CD4-positive, alpha-beta T cell (primary cell): ENCODE measurements around the gene DROSHA. TPM values are rescaled to one million over a fixed set of nuclear protein-coding genes. Genes with fewer than 3 reads are reported as not detected.

ENCODE experiments used
- ATAC-seq: fragments of 200-7000 bp; cut with Tn5 transposase; one replicate; pipeline ENCODE4 v1.10.0; 2022; ENCODE audit warnings: mild to moderate bottlenecking; ENCODE audit not compliant: poor library complexity
- CTCF ChIA-PET: fragments of 350-600 bp; sonication (Branson Sonifier 250); formaldehyde crosslinking; loops from one replicate; lab custom pipeline; 2021; ENCODE audit warnings: antibody characterized with exemption, inconsistent platforms; lab: Charles Lee
- POLR2A ChIA-PET: fragments of 350-600 bp; sonication (Branson Sonifier 250); formaldehyde crosslinking; loops from one replicate; lab custom pipeline; 2021; ENCODE audit warnings: antibody characterized with exemption, inconsistent platforms; lab: Charles Lee
- DNase-seq, 14 experiments: peaks; one replicate each; pipeline ENCODE4 v3.0.0-alpha.2; 2013 to 2020; ENCODE audit warnings: mixed read lengths in 2 of 14
- H3K27ac ChIP-seq, 2 donors: one replicate each; pipeline versions ENCODE4 v1.5.1 to v1.7.0; 2013; ENCODE audit warnings: low read length in 2 of 2, low read depth in 1 of 2, mild to moderate bottlenecking in 1 of 2
- H3K27me3 ChIP-seq, 2 experiments: 1 replicate in 1 of 2; 2 replicates in 1 of 2; pipeline versions ENCODE4 v1.6.1 to v1.7.0; 2013; ENCODE audit warnings: low read length in 2 of 2, control low read depth in 1 of 2, mild to moderate bottlenecking in 1 of 2, moderate library complexity in 1 of 2; ENCODE audit not compliant: insufficient read depth in 2 of 2, control insufficient read depth in 1 of 2
- H3K36me3 ChIP-seq: one replicate; pipeline ENCODE4 v1.6.1; 2013; ENCODE audit warnings: low read length, control low read depth; ENCODE audit not compliant: insufficient read depth
- H3K4me1 ChIP-seq: one replicate; pipeline ENCODE4 v1.6.1; 2013; ENCODE audit warnings: low read length, control low read depth; ENCODE audit not compliant: insufficient read depth
- H3K4me3 ChIP-seq: one replicate; pipeline ENCODE4 v1.5.1; 2013; ENCODE audit warnings: mild to moderate bottlenecking, low read length, moderate library complexity
- H3K9me3 ChIP-seq, 2 experiments: 1 replicate in 1 of 2; 2 replicates in 1 of 2; pipeline versions ENCODE4 v1.6.1 to v1.7.0; 2013; ENCODE audit warnings: low read length in 2 of 2, mild to moderate bottlenecking in 2 of 2, control low read depth in 1 of 2, moderate library complexity in 1 of 2; ENCODE audit not compliant: control insufficient read depth in 1 of 2, insufficient read depth in 1 of 2
- H3K27ac Mint-ChIP-seq: one replicate; pipeline ENCODE4 v1.8.0; 2020; ENCODE audit warnings: mixed read lengths
- H3K27me3 Mint-ChIP-seq: one replicate; pipeline ENCODE4 v1.8.0; 2021; ENCODE audit warnings: mixed read lengths
- H3K36me3 Mint-ChIP-seq: one replicate; pipeline ENCODE4 v1.8.0; 2021; ENCODE audit warnings: low read depth, mixed read lengths
- H3K4me1 Mint-ChIP-seq: one replicate; pipeline ENCODE4 v1.8.0; 2021; ENCODE audit warnings: low read depth, mixed read lengths
- H3K4me3 Mint-ChIP-seq: one replicate; pipeline ENCODE4 v1.8.0; 2020; ENCODE audit warnings: mild to moderate bottlenecking, mixed read lengths
- H3K9me3 Mint-ChIP-seq: one replicate; pipeline ENCODE4 v1.8.0; 2020; ENCODE audit warnings: mixed read lengths
- intact Hi-C, 2 experiments: fragments of 100-400 bp; cut with DNase I in 1 of 2; cut with micrococcal nuclease in 1 of 2; formaldehyde crosslinking; loops; one replicate each; pipeline versions ENCODE4 v1.15.1 to v1.9.0; 2023 to 2025; cut with DNase I, micrococcal nuclease
- total RNA-seq, 174 experiments: library from RNA in 2 of 174; stranded (reverse) in 2 of 174; gene quantifications; one replicate each; pipeline ENCODE4 v1.2.3 and lab custom pipeline; 2021 to 2026
- TF ChIP-seq, protein P1 (sequence below): fragments of 200-600 bp; IDR thresholded peaks from one replicate; pipeline ENCODE4 v1.8.0; 2022; ENCODE audit warnings: antibody characterized with exemption, mild to moderate bottlenecking

The DROSHA gene
- total RNA-seq, 2 experiments from 2014 or later, result 28.8 to 38.1 TPM

DNA sequence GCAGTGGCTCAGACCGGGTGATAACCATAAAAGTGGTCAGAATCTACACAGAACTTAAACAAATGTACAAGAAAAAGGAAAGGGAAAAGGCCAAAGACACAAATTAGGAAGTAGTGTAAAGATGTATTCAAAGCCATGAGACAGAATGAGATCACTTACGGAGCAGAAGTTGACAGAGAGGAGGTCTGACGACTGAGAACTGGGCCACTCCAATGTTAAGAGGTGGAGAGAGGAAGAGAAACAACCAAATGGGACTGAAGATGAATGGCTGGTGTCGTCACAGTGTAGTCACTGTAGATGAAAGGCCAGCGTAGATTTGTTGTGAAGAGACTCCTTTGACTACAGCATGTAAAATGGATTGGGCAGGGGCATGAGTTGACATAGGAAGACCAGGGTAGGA, 114.4 kb downstream of the DROSHA start:
- no peaks in the 10 kb centered on the region for H3K27me3 Mint-ChIP-seq
- Histone ChIP-seq H3K4me3 (no peak overlapping the region), H3K4me1 (no peaks in the 10 kb centered on the region), H3K27me3 (no peaks in the 10 kb centered on the region), H3K36me3 (peaks cover 84% of the 10 kb centered on the region), H3K27ac (no peak overlapping the region), H3K9me3 (no peaks in the 10 kb centered on the region)
- TF ChIP-seq, protein P1, sequence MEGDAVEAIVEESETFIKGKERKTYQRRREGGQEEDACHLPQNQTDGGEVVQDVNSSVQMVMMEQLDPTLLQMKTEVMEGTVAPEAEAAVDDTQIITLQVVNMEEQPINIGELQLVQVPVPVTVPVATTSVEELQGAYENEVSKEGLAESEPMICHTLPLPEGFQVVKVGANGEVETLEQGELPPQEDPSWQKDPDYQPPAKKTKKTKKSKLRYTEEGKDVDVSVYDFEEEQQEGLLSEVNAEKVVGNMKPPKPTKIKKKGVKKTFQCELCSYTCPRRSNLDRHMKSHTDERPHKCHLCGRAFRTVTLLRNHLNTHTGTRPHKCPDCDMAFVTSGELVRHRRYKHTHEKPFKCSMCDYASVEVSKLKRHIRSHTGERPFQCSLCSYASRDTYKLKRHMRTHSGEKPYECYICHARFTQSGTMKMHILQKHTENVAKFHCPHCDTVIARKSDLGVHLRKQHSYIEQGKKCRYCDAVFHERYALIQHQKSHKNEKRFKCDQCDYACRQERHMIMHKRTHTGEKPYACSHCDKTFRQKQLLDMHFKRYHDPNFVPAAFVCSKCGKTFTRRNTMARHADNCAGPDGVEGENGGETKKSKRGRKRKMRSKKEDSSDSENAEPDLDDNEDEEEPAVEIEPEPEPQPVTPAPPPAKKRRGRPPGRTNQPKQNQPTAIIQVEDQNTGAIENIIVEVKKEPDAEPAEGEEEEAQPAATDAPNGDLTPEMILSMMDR, result no peak
- CTCF ChIA-PET, result no interaction called here
- POLR2A ChIA-PET, result no interaction called here
- no peak overlapping the region for H3K27ac Mint-ChIP-seq
- H3K36me3 Mint-ChIP-seq, result peaks cover 28% of the 10 kb centered on the region
- DNase-seq (no peak), ATAC-seq (no peak)
- no peak overlapping the region for H3K4me3 Mint-ChIP-seq
- no peaks in the 10 kb centered on the region for H3K9me3 Mint-ChIP-seq
- intact Hi-C loops, result no loop called here
- no peaks in the 10 kb centered on the region for H3K4me1 Mint-ChIP-seq

DNA sequence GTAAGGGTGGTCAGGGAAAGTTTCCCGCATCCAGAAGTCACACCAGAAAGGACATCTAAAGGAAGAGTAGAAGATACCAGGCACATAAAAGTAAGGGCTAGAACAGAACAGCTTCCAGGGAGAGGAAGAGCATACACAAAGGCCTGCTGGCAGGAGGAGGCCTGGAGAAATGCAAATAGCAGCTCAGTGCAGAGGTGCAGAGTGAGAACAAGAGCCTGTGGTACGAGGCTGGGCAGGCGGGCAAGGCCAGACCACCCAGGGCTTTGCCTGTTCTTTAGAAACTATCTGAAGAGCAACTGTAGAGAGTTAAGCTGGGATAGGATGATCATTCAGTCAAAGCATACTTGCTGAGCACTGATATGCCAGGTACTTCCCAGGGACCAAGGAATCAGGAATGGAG, 115.3 kb downstream of the DROSHA start:
- POLR2A ChIA-PET, result no interaction called here
- TF ChIP-seq, protein P1, result no peak

DNA sequence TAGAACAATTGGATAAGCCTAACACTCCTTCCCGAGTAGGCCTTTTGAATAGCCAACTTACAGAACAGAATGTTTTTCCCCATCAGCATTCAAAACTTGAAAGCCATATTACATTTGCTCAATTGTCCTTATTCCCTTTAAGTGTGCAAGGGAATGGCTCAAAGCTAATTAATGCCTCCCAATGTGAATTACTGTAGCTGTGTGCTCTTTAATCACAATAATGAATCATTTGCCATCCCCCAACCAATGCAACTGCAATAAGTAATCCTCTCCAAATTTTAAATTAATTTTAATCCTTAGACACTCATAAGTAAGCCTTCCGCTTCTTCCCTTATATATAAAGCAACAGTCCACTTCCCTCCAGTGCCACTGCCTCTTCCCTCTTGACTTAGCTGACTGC, 115.9 kb downstream of the DROSHA start:
- Histone ChIP-seq H3K36me3 (peaks cover 78% of the 10 kb centered on the region), H3K27me3 (no peaks in the 10 kb centered on the region)

More for the DNA sequence above, 115.3 kb downstream of the DROSHA start:
- Mint-ChIP-seq H3K27me3 (no peaks in the 10 kb centered on the region), H3K9me3 (no peaks in the 10 kb centered on the region), H3K36me3 (peaks cover 19% of the 10 kb centered on the region), H3K4me3 (no peak overlapping the region), H3K27ac (no peak overlapping the region), H3K4me1 (no peaks in the 10 kb centered on the region)
- CTCF ChIA-PET, result no interaction called here
- no peak overlapping the region for H3K4me3 ChIP-seq
- H3K36me3 ChIP-seq, result peaks cover 83% of the 10 kb centered on the region
- no peaks in the 10 kb centered on the region for H3K4me1 ChIP-seq
- DNase-seq (no peak), ATAC-seq (no peak)
- H3K9me3 ChIP-seq, result no peaks in the 10 kb centered on the region
- intact Hi-C loops, result no loop called here
- H3K27me3 ChIP-seq, result no peaks in the 10 kb centered on the region
- no peak overlapping the region for H3K27ac ChIP-seq

More for the DNA sequence above, 115.9 kb downstream of the DROSHA start:
- no peaks in the 10 kb centered on the region for H3K4me1 ChIP-seq
- ATAC-seq, result no peak
- peaks cover 16% of the 10 kb centered on the region for H3K36me3 Mint-ChIP-seq
- H3K9me3 ChIP-seq, result no peaks in the 10 kb centered on the region
- CTCF ChIA-PET, result no interaction called here
- H3K27ac Mint-ChIP-seq, result no peak overlapping the region
- no peaks in the 10 kb centered on the region for H3K27me3 Mint-ChIP-seq
- H3K27ac ChIP-seq, result no peak overlapping the region
- TF ChIP-seq, protein P1, result no peak
- intact Hi-C loops, result no loop called here
- no peaks in the 10 kb centered on the region for H3K9me3 Mint-ChIP-seq
- no peak for DNase-seq
- no peaks in the 10 kb centered on the region for H3K4me1 Mint-ChIP-seq
- POLR2A ChIA-PET, result no interaction called here
- H3K4me3 Mint-ChIP-seq, result no peak overlapping the region
- no peak overlapping the region for H3K4me3 ChIP-seq
